Lower leg skin (tissue), 4 donors: Measurements from ENCODE around the gene CCDC177. TPM values are rescaled to one million over a fixed set of nuclear protein-coding genes. Genes with fewer than 3 reads are reported as not detected.

Source experiments
- DNase-seq, 2 donors: peaks; one replicate each; pipeline ENCODE4 v3.0.0-alpha.2; 2019; ENCODE audit warnings: low spot score in 2 of 2
- H3K4me3 ChIP-seq: fragments of 200-600 bp; sonication (generic); 2 replicates; pipeline ENCODE4 v1.5.1; 2017; ENCODE audit warnings: mild to moderate bottlenecking, low read depth; ENCODE audit not compliant: poor library complexity, severe bottlenecking
- CTCF ChIP-seq, 3 donors: fragments of 450-650 bp; IDR thresholded peaks; one replicate each; pipeline ENCODE4 v1.5.1; 2016; ENCODE audit warnings: antibody characterized with exemption in 3 of 3, mild to moderate bottlenecking in 3 of 3, moderate library complexity in 2 of 3
- POLR2A ChIP-seq, 2 donors: fragments of 450-650 bp; IDR thresholded peaks; one replicate each; pipeline ENCODE4 v1.6.1; 2016 to 2017; ENCODE audit warnings: antibody characterized with exemption in 2 of 2, mild to moderate bottlenecking in 1 of 2, moderate library complexity in 1 of 2
- WGBS, 2 donors: methylation state at CpG; one replicate each; pipeline ENCODE4 v1.1.5; 2018; 5-methylcytosine and 5-hydroxymethylcytosine counted together
- intact Hi-C: fragments of 100-400 bp; cut with DNase I; formaldehyde crosslinking; loops from one replicate; pipeline ENCODE4 v1.15.0; 2023; ENCODE audit warnings: low total_unique reads
- total RNA-seq, 4 donors: library from RNA; depleted of rRNA; stranded (reverse); fragments of >200 nt; gene quantifications; one replicate each; pipeline ENCODE4 v1.1.0, GENCODE V29; 2016

Gene CCDC177
- under 1 TPM in 2 of 4 donors, not detected in 2; 0.12 to 0.19 TPM for total RNA-seq

GRCh38 chr14:69574263-69574953 lies at the start of gene CCDC177:
Gene CCDC177 (minus strand): TSS chr14:69574871. CDS start chr14:69573622, 1,249 bp downstream.
- TF ChIP-seq CTCF (IDR thresholded peaks at IDR 0.05), result no peak
- no peak for TF ChIP-seq POLR2A (IDR thresholded peaks at IDR 0.05)
- intact Hi-C loops, result no loop called here
- no peak within 1 kb of the TSS for H3K4me3 ChIP-seq
- 0 to 1% methylated on average over 20 to 47 of the region's 52 CpGs for WGBS, 2 donors
- peak; percentile 17 to 90 for DNase-seq

- WGBS, 2 donors, result 87 to 92% methylated on average over 4 of the region's 4 CpGs
- TF ChIP-seq POLR2A (IDR thresholded peaks at IDR 0.05) (no peak), CTCF (IDR thresholded peaks at IDR 0.05) (no peak)
- no peak for DNase-seq
- intact Hi-C loops, result no loop called here
- no peak overlapping the region for H3K4me3 ChIP-seq
Observed at GRCh38 chr14:69624136-69624535, 49.5 kb upstream of the CCDC177 start.

- WGBS, 2 donors, result 76 to 96% methylated on average over 2 of the region's 2 CpGs
- intact Hi-C loops, result no loop called here
- H3K4me3 ChIP-seq, result no peak overlapping the region
- no peak for DNase-seq
- TF ChIP-seq CTCF (IDR thresholded peaks at IDR 0.05) (no peak), POLR2A (IDR thresholded peaks at IDR 0.05) (no peak)
Observed at GRCh38 chr14:69620981-69621380, 46.3 kb upstream of the CCDC177 start.

- intact Hi-C loops, result no loop called here
Observed at GRCh38 chr14:69620211-69620611, 45.5 kb upstream of the CCDC177 start.

GRCh38 chr14:69619012-69619411 lies 44.3 kb upstream of the CCDC177 start:
- TF ChIP-seq CTCF (IDR thresholded peaks at IDR 0.05), result no peak
- TF ChIP-seq POLR2A (IDR thresholded peaks at IDR 0.05), result no peak
- H3K4me3 ChIP-seq, result no peak overlapping the region
- 39 to 43% methylated on average over 4 of the region's 4 CpGs for WGBS, 2 donors
- intact Hi-C loops, result no loop called here
- no peak for DNase-seq

More at GRCh38 chr14:69620211-69620611, 45.5 kb upstream of the CCDC177 start:
- DNase-seq, result no peak
- TF ChIP-seq POLR2A (IDR thresholded peaks at IDR 0.05), result no peak
- TF ChIP-seq CTCF (IDR thresholded peaks at IDR 0.05), result no peak
- no peak overlapping the region for H3K4me3 ChIP-seq
- WGBS, 2 donors, result 50 to 68% methylated on average over 5 of the region's 5 CpGs

- WGBS, 2 donors, result 37 to 42% methylated on average over 1 of the region's 1 CpG
- DNase-seq, result no peak
- no peak overlapping the region for H3K4me3 ChIP-seq
- no peak for TF ChIP-seq CTCF (IDR thresholded peaks at IDR 0.05)
- no peak for TF ChIP-seq POLR2A (IDR thresholded peaks at IDR 0.05)
- intact Hi-C loops, result no loop called here
Observed at GRCh38 chr14:69617796-69618195, 43.1 kb upstream of the CCDC177 start.
